PC-9 (cell line): ENCODE data around the gene OSBPL3.

Experiments used
- CTCF ChIP-seq: fragments of 200-600 bp; sonication (generic); conservative IDR thresholded peaks from 2 replicates; pipeline ENCODE4 v1.6.1; 2017; ENCODE audit warnings: mixed run types, antibody characterized with exemption, mild to moderate bottlenecking, moderate library complexity
- EZH2 ChIP-seq: fragments of 200-600 bp; sonication (generic); IDR thresholded peaks from 2 replicates; pipeline ENCODE4 v1.8.0; 2017; ENCODE audit warnings: antibody characterized with exemption, low read depth

DNA sequence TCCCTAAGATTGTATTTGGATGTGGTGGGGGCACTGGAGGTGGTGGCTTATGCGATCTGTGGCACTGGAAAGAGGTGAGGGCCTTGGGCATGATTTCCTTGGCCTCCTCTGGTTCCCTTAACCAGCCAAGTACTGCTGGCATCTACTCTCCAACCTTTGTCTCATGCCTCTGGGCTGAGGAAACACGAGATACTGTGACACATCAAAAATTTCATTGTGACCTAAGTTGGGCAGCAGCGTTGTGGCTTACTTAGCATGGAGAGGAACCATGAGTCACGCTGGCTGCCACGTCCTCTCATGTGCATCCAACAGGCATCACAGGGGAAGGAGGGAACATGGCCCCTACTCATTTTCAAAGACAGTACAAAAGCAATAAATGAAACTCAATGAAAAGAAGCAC, 193.0 kb downstream of the OSBPL3 start:
- TF ChIP-seq EZH2 (no peak), CTCF (no peak)
